CD4-positive, alpha-beta T cell treated with Interleukin-6 for 4 hours (primary cell): ENCODE results near the gene SDSL.

Experiments
- DNase-seq: peaks from one replicate; pipeline ENCODE4 v3.0.0-alpha.2; 2020; ENCODE audit warnings: mixed read lengths

SDSL gene

GRCh38 chr12:113456199-113456598 lies 34.0 kb downstream of the SDSL start:
- DNase-seq: no peak

- DNase-seq: no peak
These were observed 34.6 kb downstream of the SDSL start for GRCh38 chr12:113456761-113457160.

GRCh38 chr12:113457185-113457584 lies 35.0 kb downstream of the SDSL start:
- DNase-seq: no peak

GRCh38 chr12:113457710-113458109 lies 35.5 kb downstream of the SDSL start:
- DNase-seq: no peak

GRCh38 chr12:113459981-113460380 lies 37.8 kb downstream of the SDSL start:
- no peak for DNase-seq

GRCh38 chr12:113461666-113462065 lies 39.5 kb downstream of the SDSL start:
- no peak for DNase-seq

- DNase-seq: peak; percentile 77
These were observed 40.1 kb downstream of the SDSL start for GRCh38 chr12:113462117-113462774.

GRCh38 chr12:113462998-113463745 lies 41.0 kb downstream of the SDSL start:
- DNase-seq: no peak

- no peak for DNase-seq
These were observed 41.7 kb downstream of the SDSL start for GRCh38 chr12:113463746-113464451.

- no peak for DNase-seq
These were observed 42.2 kb downstream of the SDSL start for GRCh38 chr12:113464452-113464775.

- DNase-seq: no peak
These were observed 42.9 kb downstream of the SDSL start for GRCh38 chr12:113464852-113465719.

GRCh38 chr12:113465808-113466453 lies 43.8 kb downstream of the SDSL start:
- DNase-seq: no peak

GRCh38 chr12:113466454-113467141 lies 44.4 kb downstream of the SDSL start:
- DNase-seq: no peak

- no peak for DNase-seq
These were observed 44.9 kb downstream of the SDSL start for GRCh38 chr12:113467142-113467501.

- DNase-seq: no peak
These were observed 45.6 kb downstream of the SDSL start for GRCh38 chr12:113467502-113468364.

- no peak for DNase-seq
These were observed 46.4 kb downstream of the SDSL start for GRCh38 chr12:113468365-113469223.

- no peak for DNase-seq
These were observed 47.2 kb downstream of the SDSL start for GRCh38 chr12:113469224-113469948.

- no peak for DNase-seq
These were observed 48.0 kb downstream of the SDSL start for GRCh38 chr12:113469949-113470743.
